HG03159 (cell line): ENCODE data around the gene ADM.

Experiments
- ATAC-seq: cut with Tn5 transposase; IDR thresholded peaks from one replicate; pipeline ENCODE4 v1.9.1; 2021; ENCODE audit warnings: mild to moderate bottlenecking, moderate library complexity; ENCODE audit not compliant: unreplicated experiment

ADM gene

DNA sequence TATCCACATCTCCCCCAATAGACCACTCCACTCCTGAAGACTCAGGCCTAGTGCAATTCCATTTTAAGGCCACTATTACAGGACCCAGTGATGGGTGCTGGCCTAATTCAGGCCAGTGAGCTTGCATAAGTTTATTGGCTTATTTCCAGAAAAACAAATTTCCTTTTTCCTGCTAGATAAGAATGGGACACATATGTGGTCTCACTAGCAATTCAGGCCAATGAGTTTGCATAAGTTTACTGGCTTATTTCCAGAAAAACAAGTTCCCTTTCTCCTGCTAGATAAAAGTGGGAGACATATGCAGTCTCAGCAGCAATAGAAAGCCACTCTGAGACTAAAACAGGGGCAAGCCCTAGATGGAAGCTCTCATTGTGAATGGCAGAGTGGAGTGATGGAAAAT is 22.4 kb downstream of the ADM start:
- ATAC-seq, result no peak

DNA sequence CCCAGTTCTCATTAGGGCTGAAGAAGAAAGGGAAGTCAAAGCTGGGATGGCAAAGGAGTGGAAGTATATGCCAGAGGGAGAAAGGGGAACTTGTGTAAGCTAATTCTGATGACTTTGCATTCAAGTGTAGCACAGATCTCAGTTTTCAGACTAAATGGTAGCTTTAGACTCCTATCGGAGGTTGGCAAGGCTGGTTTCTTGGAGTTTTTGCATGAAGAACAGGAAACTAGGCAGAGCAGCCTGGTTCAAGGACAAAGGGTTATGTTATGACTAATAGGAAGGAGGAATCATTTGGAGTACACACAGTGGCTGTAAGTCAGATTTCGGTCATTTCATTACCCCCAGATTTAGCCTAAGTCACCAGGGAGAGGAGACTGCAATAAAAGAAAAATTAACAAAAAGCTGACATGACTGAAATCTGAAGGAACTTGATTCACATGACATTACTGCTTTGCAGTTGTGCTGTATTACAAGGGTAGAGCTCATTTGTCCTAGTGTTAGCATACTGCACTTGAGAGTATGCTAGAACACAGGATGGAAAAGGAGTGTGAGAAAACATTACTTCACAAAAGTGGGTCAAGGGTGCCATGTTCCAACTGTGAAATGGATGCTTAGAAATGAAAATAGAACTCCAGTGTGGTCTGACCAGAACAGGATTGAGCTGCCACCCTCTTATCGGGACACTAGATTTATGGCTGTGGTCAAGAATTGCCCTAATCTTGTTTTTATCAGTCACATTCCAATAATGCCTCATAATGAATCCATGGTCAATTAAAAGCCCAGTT is 23.6 kb downstream of the ADM start:
- ATAC-seq, result no peak

DNA sequence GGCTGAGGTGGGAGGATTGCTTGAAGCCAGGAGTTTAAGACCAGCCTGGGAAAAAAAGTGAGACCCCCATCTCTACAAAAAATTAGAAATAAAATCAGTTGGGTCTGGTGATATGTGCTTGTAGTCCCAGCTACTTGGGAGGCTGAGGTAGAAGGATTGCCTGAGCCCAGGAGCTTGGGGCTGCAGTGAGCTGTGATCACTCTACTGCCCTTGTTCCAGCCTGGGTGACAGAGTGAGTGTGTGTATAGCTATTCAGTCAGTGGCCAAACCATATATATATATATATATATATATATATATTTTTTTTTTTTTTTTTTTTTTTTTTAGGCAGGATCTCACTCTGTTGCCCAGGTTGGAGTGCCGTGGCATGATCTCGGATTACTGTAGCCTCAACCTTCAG is 24.5 kb downstream of the ADM start:
- ATAC-seq, result no peak

DNA sequence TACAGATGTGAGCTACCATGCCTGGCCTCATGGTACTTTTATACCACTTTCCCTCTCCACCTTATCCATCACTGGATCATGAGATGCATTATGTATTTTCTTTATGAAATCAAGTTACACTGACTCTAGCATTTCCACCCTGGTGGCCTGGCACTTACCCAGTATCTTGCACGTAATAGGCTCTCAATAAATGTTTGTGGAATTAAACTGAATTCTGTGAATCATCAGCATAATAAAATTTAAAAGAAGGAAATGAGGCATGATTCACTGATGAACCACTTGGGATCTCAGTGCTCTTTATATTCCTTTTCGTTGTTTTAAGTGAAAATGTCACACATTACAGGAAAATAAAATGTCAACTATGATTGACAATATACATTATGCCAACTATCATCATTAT is 25.1 kb downstream of the ADM start:
- no peak for ATAC-seq

DNA sequence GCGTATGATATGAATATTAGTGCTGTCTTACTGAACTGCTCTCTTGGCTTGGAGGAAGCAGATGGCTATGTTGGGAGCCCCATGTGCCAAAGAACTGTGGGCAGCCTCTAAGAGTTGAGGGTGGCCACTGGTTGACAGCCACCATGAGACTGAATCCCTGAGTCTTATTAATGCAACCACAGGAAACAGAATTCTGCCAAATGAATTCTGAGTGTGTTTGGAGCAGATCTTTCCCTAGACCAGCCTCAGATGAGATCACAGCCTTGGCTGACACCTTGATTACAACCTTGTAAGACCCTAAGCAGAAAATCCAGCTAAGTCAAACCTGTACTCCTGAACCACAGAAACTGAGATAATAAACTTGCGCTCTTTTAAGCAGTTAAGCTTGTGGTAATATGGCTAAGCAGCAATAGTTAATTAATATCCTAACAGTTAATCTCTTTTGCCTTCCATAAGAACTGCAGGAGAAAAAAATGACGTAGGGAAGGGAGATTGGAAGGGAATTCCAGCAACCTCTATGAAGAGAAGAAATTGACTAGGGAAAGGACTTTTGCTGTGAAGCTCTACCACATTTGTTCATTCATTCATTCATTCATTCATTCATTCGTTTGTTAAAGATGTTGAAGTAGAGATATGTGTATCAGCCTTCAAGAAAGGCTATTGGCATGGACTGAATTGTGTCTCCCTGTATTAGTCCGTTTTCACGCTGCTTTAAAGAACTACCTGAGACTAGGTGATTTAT is 26.8 kb downstream of the ADM start:
- ATAC-seq, result no peak

DNA sequence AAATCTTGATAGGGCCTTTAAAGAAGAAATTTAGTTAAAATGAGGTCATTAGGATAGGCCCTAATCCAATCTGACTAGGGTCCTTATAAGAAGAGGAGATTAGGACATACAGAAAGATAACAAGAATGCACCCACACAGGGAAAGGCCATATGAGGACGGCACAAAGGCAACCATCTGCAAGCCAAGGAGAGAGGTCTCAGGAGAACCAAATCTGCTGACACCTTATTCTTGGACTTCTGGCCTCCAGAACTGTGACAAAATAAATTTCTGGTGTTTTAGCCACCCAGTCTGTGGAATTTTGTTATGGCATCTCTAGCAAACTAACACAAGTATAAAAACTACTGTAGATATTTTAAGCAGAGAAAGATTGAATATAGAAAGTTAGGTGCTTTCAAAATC is 28.6 kb downstream of the ADM start:
- no peak for ATAC-seq

DNA sequence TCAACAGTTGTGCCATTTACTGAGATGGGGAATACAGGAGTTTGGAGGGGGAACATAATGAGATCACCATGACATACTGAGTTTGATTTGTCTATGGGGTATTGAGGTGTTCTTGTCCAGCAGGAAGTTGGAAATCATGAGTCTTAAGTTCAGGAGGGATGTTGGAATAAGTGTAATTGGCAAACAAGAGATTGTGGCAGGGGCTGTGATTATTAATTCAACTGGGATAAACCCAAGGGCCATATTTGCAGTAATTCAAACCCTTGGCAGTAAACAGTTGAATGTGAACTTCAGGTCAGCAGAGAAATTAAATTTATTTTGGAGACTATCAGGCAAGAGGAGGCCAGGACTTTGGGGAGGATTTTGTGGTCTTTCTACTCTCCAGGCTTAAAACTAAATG is 33.4 kb downstream of the ADM start:
- no peak for ATAC-seq

DNA sequence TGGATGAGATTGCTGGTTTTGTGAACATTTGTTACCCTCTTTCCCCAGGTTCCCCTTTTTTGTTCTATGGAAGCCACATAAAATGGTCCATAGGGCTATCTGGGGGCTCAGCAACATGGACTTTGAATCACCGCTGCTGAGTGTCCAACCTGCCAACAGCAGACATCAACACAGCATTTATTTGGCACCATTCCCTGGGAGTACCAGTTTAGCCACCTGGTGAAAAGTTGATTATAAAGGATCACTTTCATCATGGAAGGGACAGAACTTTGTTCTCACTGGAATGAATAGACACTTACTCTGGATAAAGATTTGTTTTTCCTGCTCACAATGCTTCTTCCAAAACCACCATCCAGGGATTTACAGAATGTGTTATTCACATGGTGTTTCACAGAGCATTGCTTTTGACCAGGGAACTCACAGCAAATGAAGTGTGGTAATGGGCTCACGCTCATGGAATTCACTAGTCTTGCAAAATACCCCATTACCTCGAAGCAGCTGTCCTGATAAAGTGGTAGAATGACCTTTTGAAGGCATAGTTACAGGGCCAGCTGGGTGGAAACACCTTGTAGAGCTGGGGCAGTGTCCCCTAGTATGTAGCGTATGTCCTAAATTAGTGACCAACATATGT is 43.9 kb downstream of the ADM start:
- ATAC-seq, result no peak

DNA sequence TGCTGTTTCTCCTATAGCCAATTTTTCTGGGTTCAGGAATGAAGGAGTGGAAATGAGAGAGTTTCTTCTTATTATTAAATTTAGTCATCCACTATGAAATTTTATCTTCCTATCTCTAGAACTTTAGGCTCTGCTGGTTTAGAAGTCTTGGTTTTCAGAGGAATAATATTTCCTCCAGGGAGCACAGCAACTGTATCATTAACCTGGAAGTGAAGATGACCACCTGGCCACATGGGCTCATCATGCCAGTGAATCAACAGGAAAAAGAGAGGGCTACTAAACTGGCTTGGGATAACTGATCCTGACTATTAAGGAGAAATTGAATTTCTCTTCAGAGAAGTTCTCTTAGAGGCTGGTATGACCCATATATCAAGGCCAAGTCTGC is 44.4 kb downstream of the ADM start:
- no peak for ATAC-seq

DNA sequence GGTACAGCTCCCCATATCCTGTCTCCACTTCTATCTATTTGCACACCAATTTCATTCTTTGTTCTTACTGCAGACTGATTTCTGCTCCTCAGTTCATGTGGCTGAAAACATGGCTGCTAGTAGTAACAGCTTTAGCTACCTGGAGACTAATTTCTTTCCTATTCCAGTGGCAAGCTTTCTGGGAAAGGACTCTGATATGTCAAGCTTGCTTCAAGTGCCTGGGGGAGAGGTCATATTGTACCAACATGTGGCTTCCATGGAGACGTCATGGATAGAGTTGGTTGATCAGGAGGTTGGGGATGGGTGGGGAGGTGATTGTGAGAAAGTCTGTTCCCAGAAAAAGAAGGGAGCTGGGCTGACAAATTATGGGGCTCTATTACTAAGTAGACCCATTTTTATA is 44.9 kb downstream of the ADM start:
- ATAC-seq, result no peak

DNA sequence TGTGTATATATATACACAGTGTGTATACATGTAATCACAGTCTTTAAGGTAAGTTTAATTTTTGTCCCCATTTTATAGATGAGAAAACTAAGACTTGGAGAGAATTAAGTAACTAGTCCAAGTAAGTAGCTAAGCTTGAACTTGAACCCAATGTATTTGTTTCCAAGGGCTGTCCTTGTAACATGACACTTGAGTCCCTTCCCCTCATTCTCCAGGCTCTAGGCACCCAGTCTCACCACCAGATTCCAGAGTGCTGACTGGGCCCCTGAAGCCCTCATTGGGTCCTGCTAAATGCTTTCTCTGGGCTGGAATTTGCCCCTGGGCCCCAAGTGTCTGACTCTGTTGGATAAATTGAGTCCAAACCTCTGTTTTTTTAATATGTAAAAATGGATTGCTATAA is 45.5 kb downstream of the ADM start:
- no peak for ATAC-seq

DNA sequence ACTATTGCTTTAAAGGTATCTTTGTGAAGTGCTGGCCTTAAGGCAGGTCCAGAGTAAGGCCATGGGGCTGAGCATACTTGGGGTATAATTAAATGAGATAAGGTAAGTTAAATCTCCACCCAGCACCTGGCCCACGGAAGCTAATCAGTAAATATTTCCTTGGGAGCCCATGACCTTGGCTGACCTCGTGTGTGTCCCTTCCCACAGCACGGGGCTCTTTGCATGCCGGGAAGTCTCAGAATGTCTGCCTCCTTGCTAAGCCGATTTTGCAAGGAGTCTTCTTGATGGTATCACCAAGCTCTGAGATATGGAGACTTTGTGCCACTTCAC is 46.5 kb downstream of the ADM start:
- ATAC-seq, result no peak

DNA sequence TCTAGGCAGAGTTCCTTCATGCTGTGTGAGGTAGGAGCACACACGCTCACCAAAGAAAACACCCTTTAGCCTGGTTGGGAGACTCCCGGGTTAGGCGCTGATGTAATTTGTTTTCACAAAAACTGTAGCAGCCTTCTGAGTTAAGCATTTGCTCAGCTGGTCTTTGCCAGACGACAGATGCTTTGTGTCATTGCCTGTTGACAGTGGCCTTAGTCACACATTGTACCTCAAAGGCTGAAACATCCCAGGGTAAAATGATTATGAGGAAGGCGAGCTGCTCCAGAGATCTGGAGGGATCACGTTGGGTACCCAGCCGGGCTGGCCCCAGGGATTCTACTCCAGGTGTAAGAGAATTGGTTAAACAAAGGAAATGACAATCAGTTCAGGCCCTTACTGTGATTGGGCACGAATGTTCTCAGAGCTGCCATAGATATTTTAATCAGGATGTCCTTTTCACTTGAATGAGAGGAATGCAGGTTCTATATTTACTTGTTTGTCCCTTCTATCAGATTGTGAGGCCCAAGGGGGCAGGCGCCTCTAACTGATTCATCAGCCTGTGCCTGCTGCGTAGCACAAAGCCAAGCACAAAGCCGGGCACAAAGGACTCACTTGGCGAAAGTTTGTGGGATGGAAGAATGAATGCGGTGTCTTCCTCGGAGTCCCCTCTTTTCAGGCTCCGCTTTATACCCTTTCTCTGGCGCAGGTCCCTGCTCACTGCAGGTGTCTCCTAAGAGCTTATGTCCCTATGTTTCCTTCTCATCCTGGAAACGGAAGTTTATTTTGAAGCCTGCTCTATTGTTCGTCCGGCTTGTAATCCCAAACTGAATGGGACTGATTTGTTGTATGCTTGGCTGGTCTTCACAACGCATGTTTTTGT is 47.1 kb downstream of the ADM start:
- ATAC-seq, result no peak

DNA sequence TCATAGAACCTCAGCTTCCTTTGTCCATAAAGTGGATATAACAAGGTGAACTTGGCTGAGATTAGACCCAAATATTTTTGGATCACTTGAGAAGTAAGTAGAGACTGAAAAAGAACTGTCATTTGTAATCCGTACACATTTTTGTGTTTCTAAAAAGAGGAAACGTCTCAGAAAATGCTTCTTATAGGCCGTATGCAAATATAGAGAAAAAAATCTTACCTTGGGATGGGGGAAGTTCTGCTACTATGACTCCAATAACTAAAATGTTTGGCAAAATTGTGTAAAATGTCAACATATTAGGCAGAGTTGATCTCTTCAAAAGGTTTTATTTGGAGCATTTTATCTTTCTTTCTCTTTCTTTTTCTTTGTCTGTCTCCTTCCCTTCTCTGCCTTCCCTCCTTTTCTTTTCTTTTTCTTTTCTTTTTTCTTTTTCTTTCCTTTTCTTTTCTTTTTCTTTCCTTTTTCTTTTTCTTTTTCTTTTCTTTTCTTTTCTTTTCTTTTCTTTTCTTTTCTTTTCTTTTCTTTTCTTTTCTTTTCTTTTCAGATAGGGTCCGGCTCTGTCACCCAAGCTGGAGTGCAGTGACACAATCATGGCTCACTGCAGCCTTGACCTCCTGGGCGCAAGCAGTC is 48.2 kb downstream of the ADM start:
- ATAC-seq, result no peak

DNA sequence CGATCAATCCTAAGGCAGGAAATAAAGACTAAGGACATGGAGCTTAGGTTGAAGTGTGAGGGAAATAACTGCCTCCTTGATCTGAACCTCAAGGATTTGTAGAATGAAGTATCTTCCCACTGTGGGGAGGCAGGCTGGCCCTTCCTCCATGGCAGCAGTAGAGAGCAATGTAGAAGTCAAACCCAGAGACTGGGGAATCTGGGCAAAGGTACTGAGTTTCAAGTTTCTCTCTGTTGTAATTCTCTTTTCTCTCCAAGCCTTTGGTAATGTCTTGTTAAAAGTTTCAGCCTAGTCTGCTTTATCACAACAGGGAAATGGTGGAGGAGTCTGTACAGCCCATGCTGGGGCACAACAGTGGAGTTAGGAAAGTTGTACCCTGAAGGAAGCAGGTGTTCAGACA is 49.5 kb downstream of the ADM start:
- ATAC-seq, result no peak

DNA sequence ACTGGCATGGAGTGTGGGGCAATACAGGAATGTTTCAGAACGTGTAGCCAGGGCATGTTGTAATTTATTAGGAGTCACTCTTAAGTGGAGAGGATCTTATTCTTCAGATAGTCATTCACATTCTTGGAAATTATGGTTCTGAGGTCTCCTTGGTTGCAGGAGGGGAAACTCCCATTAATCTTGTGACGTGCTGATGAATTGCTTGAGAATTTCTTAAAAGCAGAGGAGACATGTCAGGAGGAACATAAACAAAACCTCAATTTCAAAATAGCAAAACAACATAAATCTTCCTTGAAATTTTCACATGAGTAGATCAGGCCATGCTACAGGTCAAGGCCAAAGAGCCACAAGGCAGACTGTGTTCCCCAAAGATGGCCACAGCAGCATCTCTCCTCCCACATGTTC is 50.4 kb downstream of the ADM start:
- no peak for ATAC-seq

DNA sequence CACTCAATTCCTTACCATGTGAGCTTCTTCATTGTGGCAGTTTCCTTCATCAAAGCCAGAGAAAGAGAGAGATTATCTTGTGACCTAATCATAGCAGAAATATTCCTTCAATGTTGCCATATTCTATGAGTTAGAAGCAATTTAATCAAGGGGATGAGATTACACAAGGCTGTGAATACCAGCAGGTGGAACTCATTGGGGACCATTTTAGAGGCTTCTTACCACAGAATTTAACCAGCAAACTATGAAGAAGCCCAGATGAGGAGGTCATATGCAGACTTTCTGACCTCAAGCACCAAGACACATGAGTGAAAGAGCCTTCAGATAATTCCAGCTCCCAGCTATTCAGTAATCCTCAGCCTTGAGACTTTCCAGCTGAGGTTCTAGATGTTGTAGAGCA is 51.3 kb downstream of the ADM start:
- ATAC-seq, result no peak
